ENCODE results near the gene CBR1. TPM values are rescaled to one million over a fixed set of nuclear protein-coding genes. Genes with fewer than 3 reads are reported as not detected.

CBR1 gene
- polyA plus RNA-seq, 1 donor from 2014 or later, result 9.2 TPM

DNA sequence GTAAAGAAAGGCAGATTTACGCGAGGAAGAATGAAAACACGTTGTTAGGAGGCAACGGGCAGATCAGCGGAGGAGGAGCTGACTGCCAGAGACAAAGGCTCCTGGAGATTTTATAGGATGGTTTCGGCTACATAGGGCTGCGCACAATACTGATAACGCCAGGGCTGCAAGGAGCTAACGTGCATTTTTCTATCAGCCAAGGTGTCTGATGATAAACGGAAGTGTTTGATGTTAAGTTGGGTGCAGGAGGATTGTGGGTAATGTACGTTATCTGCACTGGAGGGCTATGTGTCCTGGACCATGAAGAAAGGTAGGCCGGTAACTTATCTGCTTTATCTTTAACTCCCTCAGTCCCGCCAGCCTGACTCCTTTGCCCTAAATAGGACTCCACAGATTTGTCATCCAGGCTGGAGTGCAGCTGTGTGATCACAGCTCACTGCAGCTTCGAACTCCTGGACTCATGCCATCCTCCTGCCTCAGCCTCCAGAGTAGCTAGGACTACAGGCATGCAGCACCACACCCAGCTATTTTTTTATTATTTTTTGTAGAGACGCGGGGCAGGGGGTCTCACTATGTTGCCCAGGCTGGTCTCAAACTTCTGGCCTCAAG is 39.1 kb upstream of the CBR1 start:
- no peak overlapping the region for H2AFZ ChIP-seq (ENCODE audit: low read depth, low read length)

DNA sequence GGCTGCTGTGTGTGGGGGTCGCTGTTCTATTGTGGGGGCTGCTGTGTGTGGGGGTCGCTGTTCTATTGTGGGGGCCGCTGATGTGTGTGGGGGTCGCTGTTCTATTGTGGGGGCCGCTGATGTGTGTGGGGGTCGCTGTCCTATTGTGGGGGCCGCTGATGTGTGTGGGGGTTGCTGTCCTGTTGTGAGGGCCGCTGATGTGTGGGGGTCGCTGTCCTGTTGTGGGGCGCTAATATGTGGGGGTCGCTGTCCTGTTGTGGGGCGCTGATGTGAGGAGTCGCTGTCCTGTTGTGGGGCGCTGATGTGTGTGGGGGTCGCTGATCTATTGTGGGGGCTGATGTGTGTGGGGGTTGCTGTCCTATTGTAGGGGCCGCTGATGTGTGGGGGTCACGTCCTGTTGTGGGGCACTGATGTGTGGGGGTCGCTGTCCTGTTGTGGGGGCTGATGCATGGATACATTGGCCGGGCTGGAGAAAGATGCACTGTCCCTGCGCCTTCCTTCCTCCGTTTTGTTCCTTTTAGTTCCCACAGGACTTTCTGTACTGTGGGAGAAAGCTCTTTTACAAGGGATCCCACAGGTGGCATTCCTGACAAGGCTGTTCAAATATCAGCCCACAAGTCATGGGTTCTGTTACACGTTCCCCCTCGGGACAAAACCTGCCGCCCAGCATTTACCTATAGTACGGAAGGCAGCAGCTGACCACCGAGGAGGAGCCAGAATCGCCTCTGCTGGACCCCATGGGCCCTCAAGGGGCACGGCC is 37.0 kb upstream of the CBR1 start:
- H3K79me2 ChIP-seq (replicated peaks; ENCODE audit: insufficient read depth, low read length), result no peaks in the 10 kb centered on the region
- H3K36me3 ChIP-seq (ENCODE audit: insufficient read depth, low read length), result no peaks in the 10 kb centered on the region
- no peak overlapping the region for H2AFZ ChIP-seq (ENCODE audit: low read depth, low read length)
- H3K27ac ChIP-seq (ENCODE audit: low read length), result no peak overlapping the region
- H3K4me2 ChIP-seq (ENCODE audit: low read length), result no peak overlapping the region
- H3K4me3 ChIP-seq (ENCODE audit: low read length), result no peak overlapping the region
- H3K9me3 ChIP-seq (ENCODE audit: low read length), result no peaks in the 10 kb centered on the region
- H3K9ac ChIP-seq (ENCODE audit: low read length), result no peak overlapping the region
- H3F3A ChIP-seq (ENCODE audit: insufficient read depth, low read length, poor library complexity, severe bottlenecking), result no peaks in the 10 kb centered on the region
- no peaks in the 10 kb centered on the region for H4K20me1 ChIP-seq (ENCODE audit: insufficient read depth)
- no peak for TF ChIP-seq EP300 (conservative IDR thresholded peaks at IDR 0.05; ENCODE audit: poor library complexity, severe bottlenecking)
- TF ChIP-seq, protein P1, sequence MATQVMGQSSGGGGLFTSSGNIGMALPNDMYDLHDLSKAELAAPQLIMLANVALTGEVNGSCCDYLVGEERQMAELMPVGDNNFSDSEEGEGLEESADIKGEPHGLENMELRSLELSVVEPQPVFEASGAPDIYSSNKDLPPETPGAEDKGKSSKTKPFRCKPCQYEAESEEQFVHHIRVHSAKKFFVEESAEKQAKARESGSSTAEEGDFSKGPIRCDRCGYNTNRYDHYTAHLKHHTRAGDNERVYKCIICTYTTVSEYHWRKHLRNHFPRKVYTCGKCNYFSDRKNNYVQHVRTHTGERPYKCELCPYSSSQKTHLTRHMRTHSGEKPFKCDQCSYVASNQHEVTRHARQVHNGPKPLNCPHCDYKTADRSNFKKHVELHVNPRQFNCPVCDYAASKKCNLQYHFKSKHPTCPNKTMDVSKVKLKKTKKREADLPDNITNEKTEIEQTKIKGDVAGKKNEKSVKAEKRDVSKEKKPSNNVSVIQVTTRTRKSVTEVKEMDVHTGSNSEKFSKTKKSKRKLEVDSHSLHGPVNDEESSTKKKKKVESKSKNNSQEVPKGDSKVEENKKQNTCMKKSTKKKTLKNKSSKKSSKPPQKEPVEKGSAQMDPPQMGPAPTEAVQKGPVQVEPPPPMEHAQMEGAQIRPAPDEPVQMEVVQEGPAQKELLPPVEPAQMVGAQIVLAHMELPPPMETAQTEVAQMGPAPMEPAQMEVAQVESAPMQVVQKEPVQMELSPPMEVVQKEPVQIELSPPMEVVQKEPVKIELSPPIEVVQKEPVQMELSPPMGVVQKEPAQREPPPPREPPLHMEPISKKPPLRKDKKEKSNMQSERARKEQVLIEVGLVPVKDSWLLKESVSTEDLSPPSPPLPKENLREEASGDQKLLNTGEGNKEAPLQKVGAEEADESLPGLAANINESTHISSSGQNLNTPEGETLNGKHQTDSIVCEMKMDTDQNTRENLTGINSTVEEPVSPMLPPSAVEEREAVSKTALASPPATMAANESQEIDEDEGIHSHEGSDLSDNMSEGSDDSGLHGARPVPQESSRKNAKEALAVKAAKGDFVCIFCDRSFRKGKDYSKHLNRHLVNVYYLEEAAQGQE (IDR thresholded peaks at IDR 0.05; ENCODE audit: borderline replicate concordance), result no peak
- TF ChIP-seq RAD21 (conservative IDR thresholded peaks at IDR 0.05), result no peak
- no peak for TF ChIP-seq EZH2 (IDR thresholded peaks at IDR 0.05; ENCODE audit: borderline replicate concordance, insufficient read depth, low read length, poor library complexity, severe bottlenecking)
- no peak for TF ChIP-seq MXI1 (conservative IDR thresholded peaks at IDR 0.05; ENCODE audit: poor library complexity, severe bottlenecking)
- no peak for TF ChIP-seq SMC3 (conservative IDR thresholded peaks at IDR 0.05; ENCODE audit: poor library complexity)
- TF ChIP-seq, protein P2, sequence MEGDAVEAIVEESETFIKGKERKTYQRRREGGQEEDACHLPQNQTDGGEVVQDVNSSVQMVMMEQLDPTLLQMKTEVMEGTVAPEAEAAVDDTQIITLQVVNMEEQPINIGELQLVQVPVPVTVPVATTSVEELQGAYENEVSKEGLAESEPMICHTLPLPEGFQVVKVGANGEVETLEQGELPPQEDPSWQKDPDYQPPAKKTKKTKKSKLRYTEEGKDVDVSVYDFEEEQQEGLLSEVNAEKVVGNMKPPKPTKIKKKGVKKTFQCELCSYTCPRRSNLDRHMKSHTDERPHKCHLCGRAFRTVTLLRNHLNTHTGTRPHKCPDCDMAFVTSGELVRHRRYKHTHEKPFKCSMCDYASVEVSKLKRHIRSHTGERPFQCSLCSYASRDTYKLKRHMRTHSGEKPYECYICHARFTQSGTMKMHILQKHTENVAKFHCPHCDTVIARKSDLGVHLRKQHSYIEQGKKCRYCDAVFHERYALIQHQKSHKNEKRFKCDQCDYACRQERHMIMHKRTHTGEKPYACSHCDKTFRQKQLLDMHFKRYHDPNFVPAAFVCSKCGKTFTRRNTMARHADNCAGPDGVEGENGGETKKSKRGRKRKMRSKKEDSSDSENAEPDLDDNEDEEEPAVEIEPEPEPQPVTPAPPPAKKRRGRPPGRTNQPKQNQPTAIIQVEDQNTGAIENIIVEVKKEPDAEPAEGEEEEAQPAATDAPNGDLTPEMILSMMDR (IDR thresholded peaks at IDR 0.05; ENCODE audit: poor library complexity, severe bottlenecking), result no peak
- H3K27me3 ChIP-seq (ENCODE audit: insufficient read depth, low read depth, low read length), result no peaks in the 10 kb centered on the region
- H3K9me2 ChIP-seq (ENCODE audit: insufficient read depth, low read length), result no peaks in the 10 kb centered on the region

More for the DNA sequence above, 39.1 kb upstream of the CBR1 start:
- no peak overlapping the region for H3K4me3 ChIP-seq (ENCODE audit: low read length)
- TF ChIP-seq, protein P2 (IDR thresholded peaks at IDR 0.05; ENCODE audit: poor library complexity, severe bottlenecking), result no peak
- TF ChIP-seq, protein P1 (IDR thresholded peaks at IDR 0.05; ENCODE audit: borderline replicate concordance), result no peak
- H3F3A ChIP-seq (ENCODE audit: insufficient read depth, low read length, poor library complexity, severe bottlenecking), result no peaks in the 10 kb centered on the region
- H3K27me3 ChIP-seq (ENCODE audit: insufficient read depth, low read depth, low read length), result no peaks in the 10 kb centered on the region
- no peak overlapping the region for H3K27ac ChIP-seq (ENCODE audit: low read length)
- no peaks in the 10 kb centered on the region for H4K20me1 ChIP-seq (ENCODE audit: insufficient read depth)
- no peaks in the 10 kb centered on the region for H3K9me3 ChIP-seq (ENCODE audit: low read length)
- H3K9me2 ChIP-seq (ENCODE audit: insufficient read depth, low read length), result no peaks in the 10 kb centered on the region
- no peaks in the 10 kb centered on the region for H3K36me3 ChIP-seq (ENCODE audit: insufficient read depth, low read length)
- H3K79me2 ChIP-seq (replicated peaks; ENCODE audit: insufficient read depth, low read length), result no peaks in the 10 kb centered on the region
- no peak overlapping the region for H3K4me2 ChIP-seq (ENCODE audit: low read length)
- no peak overlapping the region for H3K9ac ChIP-seq (ENCODE audit: low read length)
